GM23338 (cell line): ENCODE results near the gene C16orf74. TPM values are rescaled to one million over a fixed set of nuclear protein-coding genes. Genes with fewer than 3 reads are reported as not detected.

Experiments used
- ATAC-seq: fragments of 200-7000 bp; cut with Tn5 transposase; 3 replicates; pipeline ENCODE4 v1.9.1; 2020
- DNase-seq: peaks from one replicate; pipeline ENCODE4 v3.0.0-alpha.2; 2015; ENCODE audit warnings: low spot score
- H2AFZ ChIP-seq: fragments of 200-600 bp; sonication (generic); 2 replicates; pipeline ENCODE4 v1.8.0; 2016; ENCODE audit warnings: antibody characterized with exemption, mild to moderate bottlenecking, moderate library complexity
- H3F3A ChIP-seq: fragments of 200-600 bp; sonication (generic); replicated peaks from 2 replicates; pipeline ENCODE4 v1.8.0; 2017; ENCODE audit warnings: antibody characterized with exemption, mixed run types, low read depth
- H3K27ac ChIP-seq: fragments of 200-600 bp; sonication (generic); 2 replicates; pipeline ENCODE4 v1.6.1; 2016; ENCODE audit warnings: low read depth
- H3K27me3 ChIP-seq: fragments of 200-600 bp; sonication (generic); 2 replicates; pipeline ENCODE4 v1.8.0; 2016; ENCODE audit warnings: mild to moderate bottlenecking, mixed run types, moderate library complexity; ENCODE audit not compliant: insufficient read depth
- H3K36me3 ChIP-seq: fragments of 200-600 bp; sonication (generic); 2 replicates; pipeline ENCODE4 v1.8.0; 2016; ENCODE audit warnings: mild to moderate bottlenecking; ENCODE audit not compliant: insufficient read depth
- H3K4me1 ChIP-seq: fragments of 200-600 bp; sonication (generic); 2 replicates; pipeline ENCODE4 v1.8.0; 2016; ENCODE audit warnings: mild to moderate bottlenecking, moderate library complexity; ENCODE audit not compliant: insufficient read depth
- H3K4me2 ChIP-seq: fragments of 200-600 bp; sonication (generic); 2 replicates; pipeline ENCODE4 v1.7.1; 2017; ENCODE audit warnings: mixed run types
- H3K4me3 ChIP-seq: fragments of 200-600 bp; sonication (generic); 2 replicates; pipeline ENCODE4 v1.6.1; 2016; ENCODE audit warnings: mixed run types
- H3K79me2 ChIP-seq: fragments of 200-600 bp; sonication (generic); replicated peaks from 2 replicates; pipeline ENCODE4 v1.8.0; 2017; ENCODE audit warnings: mild to moderate bottlenecking; ENCODE audit not compliant: insufficient read depth
- H3K9me2 ChIP-seq: fragments of 200-600 bp; sonication (generic); 2 replicates; pipeline ENCODE4 v1.8.0; 2017; ENCODE audit not compliant: insufficient read depth
- H4K20me1 ChIP-seq: fragments of 200-600 bp; sonication (generic); replicated peaks from 2 replicates; pipeline ENCODE4 v1.8.0; 2017; ENCODE audit warnings: mild to moderate bottlenecking; ENCODE audit not compliant: insufficient read depth
- H3K27ac Mint-ChIP-seq: 2 replicates; pipeline ENCODE4 v1.8.0; 2020; ENCODE audit warnings: inconsistent platforms, mild to moderate bottlenecking, moderate library complexity, mixed read lengths
- H3K27me3 Mint-ChIP-seq: 3 replicates; pipeline ENCODE4 v1.8.0; 2022; ENCODE audit warnings: low read depth, mild to moderate bottlenecking, moderate library complexity, mixed read lengths, inconsistent platforms; ENCODE audit not compliant: insufficient read depth, poor library complexity
- H3K36me3 Mint-ChIP-seq: 3 replicates; pipeline ENCODE4 v1.8.0; 2021; ENCODE audit warnings: low read depth, mild to moderate bottlenecking, inconsistent platforms, moderate library complexity, mixed read lengths
- H3K4me1 Mint-ChIP-seq: 3 replicates; pipeline ENCODE4 v1.8.0; 2020; ENCODE audit warnings: mild to moderate bottlenecking, inconsistent platforms, mixed read lengths
- H3K4me3 Mint-ChIP-seq: 3 replicates; pipeline ENCODE4 v1.8.0; 2021; ENCODE audit warnings: moderate library complexity, mild to moderate bottlenecking, inconsistent platforms, mixed read lengths
- H3K9me3 Mint-ChIP-seq: 3 replicates; pipeline ENCODE4 v1.8.0; 2020; ENCODE audit warnings: moderate library complexity, mild to moderate bottlenecking, inconsistent platforms, mixed read lengths
- CREB1 ChIP-seq: fragments of 250-450 bp; sonication (Bioruptor Pico); IDR thresholded peaks from 2 replicates; pipeline ENCODE4 v1.5.0; 2020; ENCODE audit warnings: low read depth, mild to moderate bottlenecking, moderate library complexity
- EZH2 ChIP-seq: fragments of 200-600 bp; sonication (generic); IDR thresholded peaks from one replicate; pipeline ENCODE4 v1.8.0; 2017; ENCODE audit warnings: antibody characterized with exemption, mild to moderate bottlenecking, low read depth; ENCODE audit not compliant: unreplicated experiment
- JUNB ChIP-seq: IDR thresholded peaks from one replicate; pipeline ENCODE4 v1.6.1; 2016; ENCODE audit warnings: antibody characterized with exemption; ENCODE audit not compliant: unreplicated experiment
- NANOG ChIP-seq: IDR thresholded peaks from 2 replicates; pipeline ENCODE4 v1.6.1; 2016; ENCODE audit warnings: antibody characterized with exemption, borderline replicate concordance
- STAT1 ChIP-seq: IDR thresholded peaks from one replicate; pipeline ENCODE4 v1.6.1; 2016; ENCODE audit warnings: antibody characterized with exemption; ENCODE audit not compliant: unreplicated experiment
- polyA plus RNA-seq: library from polyadenylated mRNA; unstranded; fragments of >200 nt; fragmentation: Nextera tagmentation; extraction: Ambion mirVana; gene quantifications from 2 replicates; pipeline ENCODE4 v1.2.1, GENCODE V29; 2016
- total RNA-seq: library from RNA; depleted of rRNA; stranded (reverse); fragments of >200 nt; shearing (Covaris generic); gene quantifications from 2 replicates; pipeline ENCODE4 v1.2.3, GENCODE V29; 2014
- TF ChIP-seq, protein P1 (sequence below): fragments of 250-450 bp; sonication (Bioruptor Pico); IDR thresholded peaks from 2 replicates; pipeline ENCODE4 v1.5.0; 2020; ENCODE audit warnings: mild to moderate bottlenecking, moderate library complexity
- TF ChIP-seq, protein P2 (sequence below), 2 experiments: fragments of 200-600 bp in 1 of 2; sonication (generic) in 1 of 2; conservative IDR thresholded peaks; 2 replicates each; pipeline versions ENCODE4 v1.5.1 to v1.6.1; 2016 to 2017; ENCODE audit warnings: antibody characterized with exemption in 2 of 2, low read depth in 2 of 2, mild to moderate bottlenecking in 2 of 2, moderate library complexity in 1 of 2
- TF ChIP-seq, protein P3 (sequence below): IDR thresholded peaks from one replicate; pipeline ENCODE4 v1.6.1; 2018; ENCODE audit warnings: antibody characterized with exemption; ENCODE audit not compliant: unreplicated experiment

The C16orf74 gene
- total and polyA plus RNA-seq, 2 experiments from 2014 or later: 12.1 to 19.1 TPM

DNA sequence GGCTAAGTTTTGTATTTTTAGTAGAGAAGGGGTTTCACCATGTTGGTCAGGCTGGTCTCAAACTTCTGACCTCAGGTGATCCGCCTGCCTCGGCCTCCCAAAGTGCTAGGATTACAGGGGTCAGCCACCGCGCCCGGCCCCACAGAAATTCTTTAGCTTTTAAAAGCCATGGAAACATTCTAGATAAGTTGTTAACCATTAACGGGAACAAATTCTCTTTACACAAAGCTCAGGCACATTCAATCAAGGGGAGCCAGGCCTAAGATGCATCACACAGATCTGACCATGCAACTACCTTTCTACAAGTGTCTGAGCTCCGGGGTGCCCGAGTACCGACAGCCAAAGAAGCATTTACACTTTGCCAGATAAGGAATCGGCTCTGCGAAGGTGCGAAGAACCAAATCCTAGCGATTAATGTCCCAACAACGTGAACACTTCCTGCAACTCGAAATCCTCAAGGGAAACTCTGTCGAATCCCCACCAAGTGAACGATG lies 47.4 kb upstream of the C16orf74 start (continued):
- TF ChIP-seq, protein P1, sequence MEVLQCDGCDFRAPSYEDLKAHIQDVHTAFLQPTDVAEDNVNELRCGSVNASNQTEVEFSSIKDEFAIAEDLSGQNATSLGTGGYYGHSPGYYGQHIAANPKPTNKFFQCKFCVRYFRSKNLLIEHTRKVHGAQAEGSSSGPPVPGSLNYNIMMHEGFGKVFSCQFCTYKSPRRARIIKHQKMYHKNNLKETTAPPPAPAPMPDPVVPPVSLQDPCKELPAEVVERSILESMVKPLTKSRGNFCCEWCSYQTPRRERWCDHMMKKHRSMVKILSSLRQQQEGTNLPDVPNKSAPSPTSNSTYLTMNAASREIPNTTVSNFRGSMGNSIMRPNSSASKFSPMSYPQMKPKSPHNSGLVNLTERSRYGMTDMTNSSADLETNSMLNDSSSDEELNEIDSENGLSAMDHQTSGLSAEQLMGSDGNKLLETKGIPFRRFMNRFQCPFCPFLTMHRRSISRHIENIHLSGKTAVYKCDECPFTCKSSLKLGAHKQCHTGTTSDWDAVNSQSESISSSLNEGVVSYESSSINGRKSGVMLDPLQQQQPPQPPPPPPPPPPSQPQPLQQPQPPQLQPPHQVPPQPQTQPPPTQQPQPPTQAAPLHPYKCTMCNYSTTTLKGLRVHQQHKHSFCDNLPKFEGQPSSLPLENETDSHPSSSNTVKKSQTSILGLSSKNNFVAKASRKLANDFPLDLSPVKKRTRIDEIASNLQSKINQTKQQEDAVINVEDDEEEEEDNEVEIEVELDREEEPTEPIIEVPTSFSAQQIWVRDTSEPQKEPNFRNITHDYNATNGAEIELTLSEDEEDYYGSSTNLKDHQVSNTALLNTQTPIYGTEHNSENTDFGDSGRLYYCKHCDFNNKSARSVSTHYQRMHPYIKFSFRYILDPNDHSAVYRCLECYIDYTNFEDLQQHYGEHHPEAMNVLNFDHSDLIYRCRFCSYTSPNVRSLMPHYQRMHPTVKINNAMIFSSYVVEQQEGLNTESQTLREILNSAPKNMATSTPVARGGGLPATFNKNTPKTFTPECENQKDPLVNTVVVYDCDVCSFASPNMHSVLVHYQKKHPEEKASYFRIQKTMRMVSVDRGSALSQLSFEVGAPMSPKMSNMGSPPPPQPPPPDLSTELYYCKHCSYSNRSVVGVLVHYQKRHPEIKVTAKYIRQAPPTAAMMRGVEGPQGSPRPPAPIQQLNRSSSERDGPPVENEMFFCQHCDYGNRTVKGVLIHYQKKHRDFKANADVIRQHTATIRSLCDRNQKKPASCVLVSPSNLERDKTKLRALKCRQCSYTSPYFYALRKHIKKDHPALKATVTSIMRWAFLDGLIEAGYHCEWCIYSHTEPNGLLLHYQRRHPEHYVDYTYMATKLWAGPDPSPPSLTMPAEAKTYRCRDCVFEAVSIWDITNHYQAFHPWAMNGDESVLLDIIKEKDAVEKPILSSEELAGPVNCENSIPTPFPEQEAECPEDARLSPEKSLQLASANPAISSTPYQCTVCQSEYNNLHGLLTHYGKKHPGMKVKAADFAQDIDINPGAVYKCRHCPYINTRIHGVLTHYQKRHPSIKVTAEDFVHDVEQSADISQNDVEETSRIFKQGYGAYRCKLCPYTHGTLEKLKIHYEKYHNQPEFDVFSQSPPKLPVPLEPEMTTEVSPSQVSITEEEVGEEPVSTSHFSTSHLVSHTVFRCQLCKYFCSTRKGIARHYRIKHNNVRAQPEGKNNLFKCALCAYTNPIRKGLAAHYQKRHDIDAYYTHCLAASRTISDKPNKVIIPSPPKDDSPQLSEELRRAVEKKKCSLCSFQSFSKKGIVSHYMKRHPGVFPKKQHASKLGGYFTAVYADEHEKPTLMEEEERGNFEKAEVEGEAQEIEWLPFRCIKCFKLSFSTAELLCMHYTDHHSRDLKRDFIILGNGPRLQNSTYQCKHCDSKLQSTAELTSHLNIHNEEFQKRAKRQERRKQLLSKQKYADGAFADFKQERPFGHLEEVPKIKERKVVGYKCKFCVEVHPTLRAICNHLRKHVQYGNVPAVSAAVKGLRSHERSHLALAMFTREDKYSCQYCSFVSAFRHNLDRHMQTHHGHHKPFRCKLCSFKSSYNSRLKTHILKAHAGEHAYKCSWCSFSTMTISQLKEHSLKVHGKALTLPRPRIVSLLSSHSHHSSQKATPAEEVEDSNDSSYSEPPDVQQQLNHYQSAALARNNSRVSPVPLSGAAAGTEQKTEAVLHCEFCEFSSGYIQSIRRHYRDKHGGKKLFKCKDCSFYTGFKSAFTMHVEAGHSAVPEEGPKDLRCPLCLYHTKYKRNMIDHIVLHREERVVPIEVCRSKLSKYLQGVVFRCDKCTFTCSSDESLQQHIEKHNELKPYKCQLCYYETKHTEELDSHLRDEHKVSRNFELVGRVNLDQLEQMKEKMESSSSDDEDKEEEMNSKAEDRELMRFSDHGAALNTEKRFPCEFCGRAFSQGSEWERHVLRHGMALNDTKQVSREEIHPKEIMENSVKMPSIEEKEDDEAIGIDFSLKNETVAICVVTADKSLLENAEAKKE (CRISPR knock-in tag): no peak
- TF ChIP-seq STAT1 (no peak), CREB1 (CRISPR knock-in tag) (no peak)
- TF ChIP-seq, protein P2, sequence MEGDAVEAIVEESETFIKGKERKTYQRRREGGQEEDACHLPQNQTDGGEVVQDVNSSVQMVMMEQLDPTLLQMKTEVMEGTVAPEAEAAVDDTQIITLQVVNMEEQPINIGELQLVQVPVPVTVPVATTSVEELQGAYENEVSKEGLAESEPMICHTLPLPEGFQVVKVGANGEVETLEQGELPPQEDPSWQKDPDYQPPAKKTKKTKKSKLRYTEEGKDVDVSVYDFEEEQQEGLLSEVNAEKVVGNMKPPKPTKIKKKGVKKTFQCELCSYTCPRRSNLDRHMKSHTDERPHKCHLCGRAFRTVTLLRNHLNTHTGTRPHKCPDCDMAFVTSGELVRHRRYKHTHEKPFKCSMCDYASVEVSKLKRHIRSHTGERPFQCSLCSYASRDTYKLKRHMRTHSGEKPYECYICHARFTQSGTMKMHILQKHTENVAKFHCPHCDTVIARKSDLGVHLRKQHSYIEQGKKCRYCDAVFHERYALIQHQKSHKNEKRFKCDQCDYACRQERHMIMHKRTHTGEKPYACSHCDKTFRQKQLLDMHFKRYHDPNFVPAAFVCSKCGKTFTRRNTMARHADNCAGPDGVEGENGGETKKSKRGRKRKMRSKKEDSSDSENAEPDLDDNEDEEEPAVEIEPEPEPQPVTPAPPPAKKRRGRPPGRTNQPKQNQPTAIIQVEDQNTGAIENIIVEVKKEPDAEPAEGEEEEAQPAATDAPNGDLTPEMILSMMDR (conservative IDR thresholded peaks at IDR 0.05; ENCODE audit: low read depth in 2 of 2): no peak

DNA sequence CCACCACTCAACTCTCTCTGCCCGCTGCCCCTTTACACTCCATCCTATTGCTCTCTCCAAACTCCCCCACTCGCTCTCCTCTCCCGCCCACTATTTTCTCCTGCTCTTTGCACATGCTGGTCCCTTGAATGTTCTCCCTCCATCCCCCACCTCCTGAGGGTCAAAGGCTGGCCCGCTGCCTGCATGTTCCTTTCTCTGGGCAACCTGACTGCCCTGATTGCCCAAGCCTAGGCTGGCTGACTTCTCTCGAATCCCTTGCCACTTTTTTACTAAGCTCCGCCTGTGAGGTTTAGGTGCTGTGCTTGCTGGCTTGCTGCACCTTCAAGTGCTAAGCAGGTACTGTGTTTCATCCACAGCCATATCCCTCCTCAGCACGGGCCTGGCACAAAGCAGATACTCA lies 45.7 kb upstream of the C16orf74 start:
- no peaks in the 10 kb centered on the region for H3K9me2 ChIP-seq
- DNase-seq: no peak
- H3K36me3 Mint-ChIP-seq: peaks cover 65% of the 10 kb centered on the region
- no peak overlapping the region for H3K27ac Mint-ChIP-seq
- H3K4me3 Mint-ChIP-seq: 0 out of 3 replicates have a peak overlapping the region, but pooled peaks have one; percentile 89
- peaks cover 18% of the 10 kb centered on the region for H3K4me1 Mint-ChIP-seq
- no peak overlapping the region for H2AFZ ChIP-seq
- no peaks in the 10 kb centered on the region for H3F3A ChIP-seq
- no peaks in the 10 kb centered on the region for H3K27me3 ChIP-seq
- peaks cover 97% of the 10 kb centered on the region for H3K79me2 ChIP-seq
- no peak overlapping the region for H3K27ac ChIP-seq
- H3K4me3 ChIP-seq: no peak overlapping the region
- H3K4me2 ChIP-seq: no peak overlapping the region
- H3K4me1 ChIP-seq: peaks cover 9% of the 10 kb centered on the region
- peaks cover 12% of the 10 kb centered on the region for H3K36me3 ChIP-seq
- peaks cover 51% of the 10 kb centered on the region for H4K20me1 ChIP-seq
- peaks cover 15% of the 10 kb centered on the region for H3K27me3 Mint-ChIP-seq
- no peak for ATAC-seq
- peaks cover 2% of the 10 kb centered on the region; the same call in 2 of the 3 replicates for H3K9me3 Mint-ChIP-seq
- TF ChIP-seq, protein P3, sequence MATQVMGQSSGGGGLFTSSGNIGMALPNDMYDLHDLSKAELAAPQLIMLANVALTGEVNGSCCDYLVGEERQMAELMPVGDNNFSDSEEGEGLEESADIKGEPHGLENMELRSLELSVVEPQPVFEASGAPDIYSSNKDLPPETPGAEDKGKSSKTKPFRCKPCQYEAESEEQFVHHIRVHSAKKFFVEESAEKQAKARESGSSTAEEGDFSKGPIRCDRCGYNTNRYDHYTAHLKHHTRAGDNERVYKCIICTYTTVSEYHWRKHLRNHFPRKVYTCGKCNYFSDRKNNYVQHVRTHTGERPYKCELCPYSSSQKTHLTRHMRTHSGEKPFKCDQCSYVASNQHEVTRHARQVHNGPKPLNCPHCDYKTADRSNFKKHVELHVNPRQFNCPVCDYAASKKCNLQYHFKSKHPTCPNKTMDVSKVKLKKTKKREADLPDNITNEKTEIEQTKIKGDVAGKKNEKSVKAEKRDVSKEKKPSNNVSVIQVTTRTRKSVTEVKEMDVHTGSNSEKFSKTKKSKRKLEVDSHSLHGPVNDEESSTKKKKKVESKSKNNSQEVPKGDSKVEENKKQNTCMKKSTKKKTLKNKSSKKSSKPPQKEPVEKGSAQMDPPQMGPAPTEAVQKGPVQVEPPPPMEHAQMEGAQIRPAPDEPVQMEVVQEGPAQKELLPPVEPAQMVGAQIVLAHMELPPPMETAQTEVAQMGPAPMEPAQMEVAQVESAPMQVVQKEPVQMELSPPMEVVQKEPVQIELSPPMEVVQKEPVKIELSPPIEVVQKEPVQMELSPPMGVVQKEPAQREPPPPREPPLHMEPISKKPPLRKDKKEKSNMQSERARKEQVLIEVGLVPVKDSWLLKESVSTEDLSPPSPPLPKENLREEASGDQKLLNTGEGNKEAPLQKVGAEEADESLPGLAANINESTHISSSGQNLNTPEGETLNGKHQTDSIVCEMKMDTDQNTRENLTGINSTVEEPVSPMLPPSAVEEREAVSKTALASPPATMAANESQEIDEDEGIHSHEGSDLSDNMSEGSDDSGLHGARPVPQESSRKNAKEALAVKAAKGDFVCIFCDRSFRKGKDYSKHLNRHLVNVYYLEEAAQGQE: no peak
- TF ChIP-seq NANOG: no peak
- TF ChIP-seq, protein P2 (conservative IDR thresholded peaks at IDR 0.05; ENCODE audit: low read depth in 2 of 2): no peak
- TF ChIP-seq JUNB: no peak
- no peak for TF ChIP-seq EZH2
